Mucosa of rectum (tissue), 2 donors: ENCODE results near the gene IMPDH2.

Experiments used
- H3K27ac ChIP-seq, 2 donors: one replicate each; pipeline ENCODE4 v1.7.0; 2013; ENCODE audit warnings: inconsistent platforms in 2 of 2, low read depth in 2 of 2, low read length in 2 of 2
- H3K27me3 ChIP-seq, 2 donors: one replicate each; pipeline ENCODE4 v1.7.0; 2013; ENCODE audit warnings: low read length in 2 of 2; ENCODE audit not compliant: control insufficient read depth in 2 of 2, insufficient read depth in 2 of 2
- H3K36me3 ChIP-seq, 2 donors: one replicate each; pipeline ENCODE4 v1.7.0; 2013; ENCODE audit warnings: low read length in 2 of 2; ENCODE audit not compliant: control insufficient read depth in 2 of 2, insufficient read depth in 2 of 2
- H3K4me1 ChIP-seq, 2 donors: one replicate each; pipeline ENCODE4 v1.7.0; 2013; ENCODE audit warnings: low read length in 2 of 2, mild to moderate bottlenecking in 1 of 2; ENCODE audit not compliant: control insufficient read depth in 2 of 2, insufficient read depth in 2 of 2
- H3K4me3 ChIP-seq, 2 donors: one replicate each; pipeline ENCODE4 v1.7.0; 2013; ENCODE audit warnings: low read length in 2 of 2
- H3K9ac ChIP-seq, 2 donors: one replicate each; pipeline ENCODE4 v1.7.0; 2013; ENCODE audit warnings: low read length in 2 of 2, low read depth in 1 of 2, mild to moderate bottlenecking in 1 of 2
- H3K9me3 ChIP-seq, 2 donors: one replicate each; pipeline ENCODE4 v1.7.0; 2013; ENCODE audit warnings: low read length in 2 of 2; ENCODE audit not compliant: control insufficient read depth in 2 of 2
- donor health status: healthy.
- donor health status: Normal muscosa, but diverticular disease.

IMPDH2 gene

GRCh38 chr3:49021813-49022687 lies 7.1 kb downstream of the IMPDH2 start, which contains the start of gene NDUFAF3:
Gene NDUFAF3 (plus strand): TSS chr3:49022121. CDS start chr3:49022145, 24 bp downstream.
- Histone ChIP-seq H3K27me3 (no peaks in the 10 kb centered on the region), H3K4me3 (peak within 1 kb of the TSS; percentile 82 to 95), H3K27ac (peak within 1 kb of the TSS; percentile 100), H3K36me3 (peaks cover 29 to 37% of the 10 kb centered on the region in 2 donors), H3K9ac (peak within 1 kb of the TSS; percentile 96 to 99), H3K4me1 (peaks cover 25 to 35% of the 10 kb centered on the region in 2 donors), H3K9me3 (no peaks in the 10 kb centered on the region)

GRCh38 chr3:49021213-49021812 lies 7.9 kb downstream of the IMPDH2 start:
- H3K9ac ChIP-seq = peak overlapping the region; percentile 96 to 99
- peaks cover 25 to 33% of the 10 kb centered on the region in 2 donors for H3K36me3 ChIP-seq
- peaks cover 26 to 37% of the 10 kb centered on the region in 2 donors for H3K4me1 ChIP-seq
- H3K4me3 ChIP-seq = peak overlapping the region; percentile 82 to 95
- no peaks in the 10 kb centered on the region for H3K9me3 ChIP-seq
- peak overlapping the region; percentile 100 for H3K27ac ChIP-seq
- no peaks in the 10 kb centered on the region for H3K27me3 ChIP-seq

- peaks cover 28 to 33% of the 10 kb centered on the region in 2 donors for H3K36me3 ChIP-seq
- peaks cover 25 to 37% of the 10 kb centered on the region in 2 donors for H3K4me1 ChIP-seq
- no peaks in the 10 kb centered on the region for H3K27me3 ChIP-seq
- peak overlapping the region; percentile 96 to 99 for H3K9ac ChIP-seq
- H3K4me3 ChIP-seq = peak overlapping the region; percentile 82 to 95
- no peaks in the 10 kb centered on the region for H3K9me3 ChIP-seq
- peak overlapping the region; percentile 100 for H3K27ac ChIP-seq
These were observed 8.6 kb downstream of the IMPDH2 start for GRCh38 chr3:49020330-49021212.

DNA sequence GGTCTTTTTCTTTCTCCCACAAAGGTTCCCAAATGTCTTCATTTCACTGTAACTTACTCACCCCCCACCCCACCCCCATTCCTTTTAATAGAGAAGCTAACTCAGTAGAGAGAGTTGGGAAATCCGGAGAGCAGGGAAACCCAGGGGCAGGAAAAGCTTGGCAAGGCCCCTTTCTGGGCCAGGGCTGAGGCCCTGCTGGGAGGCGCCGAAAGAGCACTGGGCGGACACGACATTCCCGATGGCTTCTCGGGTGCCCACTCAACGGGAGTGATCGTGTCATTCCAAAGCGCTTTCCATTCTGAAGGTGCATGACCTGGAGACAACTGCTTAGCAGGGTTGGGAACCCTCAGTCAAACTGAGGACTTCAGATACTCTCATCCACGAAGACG lies 9.3 kb downstream of the IMPDH2 start:
- Histone ChIP-seq H3K4me1 (peaks cover 23 to 37% of the 10 kb centered on the region in 2 donors), H3K9me3 (no peaks in the 10 kb centered on the region), H3K36me3 (peaks cover 27 to 33% of the 10 kb centered on the region in 2 donors), H3K27me3 (no peaks in the 10 kb centered on the region), H3K27ac (peak overlapping the region; percentile 100), H3K9ac (peak overlapping the region; percentile 96 to 99), H3K4me3 (peak overlapping the region; percentile 82 to 95)

GRCh38 chr3:49018707-49019006 lies 10.5 kb downstream of the IMPDH2 start:
- no peaks in the 10 kb centered on the region for H3K9me3 ChIP-seq
- H3K9ac ChIP-seq = peak overlapping the region; percentile 81 to 99
- peaks cover 23 to 37% of the 10 kb centered on the region in 2 donors for H3K4me1 ChIP-seq
- H3K27ac ChIP-seq = peak overlapping the region; percentile 88 to 100
- no peaks in the 10 kb centered on the region for H3K27me3 ChIP-seq
- peaks cover 23 to 31% of the 10 kb centered on the region in 2 donors for H3K36me3 ChIP-seq
- peak overlapping the region; percentile 80 to 82 for H3K4me3 ChIP-seq

DNA sequence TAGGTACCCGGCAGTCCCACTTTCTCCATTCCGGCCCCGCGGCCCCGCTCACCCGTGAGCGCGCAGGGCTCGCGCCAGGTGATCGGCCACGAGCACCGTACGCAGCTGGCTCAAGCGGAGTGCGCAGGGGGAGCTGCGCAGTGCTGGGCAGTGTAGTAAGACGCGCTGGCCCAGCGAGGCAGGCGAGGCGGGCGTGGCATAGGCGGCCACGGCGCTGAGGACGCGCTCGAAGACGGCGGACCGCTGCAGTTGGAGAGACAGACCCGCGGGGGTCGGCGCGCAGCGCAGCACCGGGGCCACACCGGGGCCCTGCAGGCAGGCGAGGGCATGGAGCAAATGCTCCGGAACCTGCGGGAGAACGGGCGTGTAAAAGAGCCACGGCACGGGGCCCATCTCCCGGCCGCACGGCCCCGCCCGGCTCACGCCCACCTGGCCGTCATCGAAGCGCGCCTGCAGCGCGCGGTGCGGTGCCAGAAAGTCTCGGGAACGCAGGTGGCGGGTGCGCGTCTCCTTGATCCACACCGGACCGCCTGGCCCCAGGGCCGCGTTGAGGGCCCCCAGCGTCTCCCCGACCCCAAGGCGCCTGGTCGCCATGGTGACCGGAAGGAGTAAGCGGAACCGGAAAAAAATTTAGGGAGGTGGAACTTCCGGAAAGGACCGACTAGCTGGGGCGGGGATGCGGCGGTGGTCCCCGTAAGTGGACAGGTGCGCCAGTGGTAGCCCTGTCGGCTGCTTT lies 11.1 kb downstream of the IMPDH2 start, which contains the start of gene DALRD3:
TSS of gene DALRD3 (minus strand) at position 610 of the 736 bp plus-strand sequence. CDS start at position 594, 16 bp downstream.
- peak within 1 kb of the TSS; percentile 80 to 82 for H3K4me3 ChIP-seq
- peaks cover 28 to 37% of the 10 kb centered on the region in 2 donors for H3K36me3 ChIP-seq
- H3K4me1 ChIP-seq = peaks cover 21 to 40% of the 10 kb centered on the region in 2 donors
- H3K27ac ChIP-seq = peak within 1 kb of the TSS; percentile 100
- H3K27me3 ChIP-seq = no peaks in the 10 kb centered on the region
- H3K9me3 ChIP-seq = no peaks in the 10 kb centered on the region
- H3K9ac ChIP-seq = peak within 1 kb of the TSS; percentile 81 to 99

- peaks cover 14 to 33% of the 10 kb centered on the region in 2 donors for H3K4me1 ChIP-seq
- peaks cover 35 to 40% of the 10 kb centered on the region in 2 donors for H3K36me3 ChIP-seq
- H3K27ac ChIP-seq = peak overlapping the region; percentile 88 to 100
- H3K4me3 ChIP-seq = peak overlapping the region; percentile 80 to 82
- H3K9me3 ChIP-seq = no peaks in the 10 kb centered on the region
- H3K9ac ChIP-seq = peak overlapping the region; percentile 81 to 99
- no peaks in the 10 kb centered on the region for H3K27me3 ChIP-seq
These were observed 11.8 kb downstream of the IMPDH2 start for GRCh38 chr3:49017229-49017970.

DNA sequence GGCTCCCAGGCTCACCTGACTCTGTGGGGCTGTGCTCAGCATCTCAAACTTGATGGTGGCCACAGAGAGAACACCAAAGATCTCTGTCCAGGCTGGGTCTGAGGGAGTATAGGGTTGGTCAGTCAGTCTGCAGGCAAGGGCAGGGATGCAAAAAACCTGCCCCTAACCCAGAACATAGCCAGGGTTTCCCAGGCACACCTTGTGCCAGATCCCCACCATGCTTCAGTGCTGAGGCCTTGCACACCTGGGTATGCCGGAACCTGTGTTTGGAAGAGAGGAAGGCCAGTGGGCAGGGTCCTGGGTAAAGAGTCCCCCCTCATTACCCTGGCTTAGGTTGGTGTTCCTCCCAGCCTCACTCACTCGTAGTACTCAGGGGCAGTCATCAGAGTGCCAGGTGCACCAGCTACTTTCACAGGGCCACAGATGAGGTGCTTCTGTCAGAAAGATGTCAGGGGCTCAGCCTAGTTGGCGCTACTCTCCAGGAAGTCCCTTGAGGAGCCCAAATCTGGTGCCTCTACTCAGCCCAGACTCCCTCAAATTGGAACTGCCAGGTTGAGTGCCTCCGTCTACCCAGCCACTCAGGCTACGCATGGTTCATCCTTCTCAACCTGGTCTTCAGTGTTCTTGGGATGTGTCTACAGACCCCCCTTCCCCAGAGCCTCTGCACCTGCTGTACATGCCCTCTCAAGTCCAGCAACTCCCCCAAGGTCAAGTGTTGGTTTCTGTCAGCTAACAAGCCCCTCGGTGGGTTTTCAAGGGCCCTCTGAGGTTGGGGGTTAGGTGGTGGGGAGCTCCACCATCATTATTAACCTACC lies 12.6 kb downstream of the IMPDH2 start:
- Histone ChIP-seq H3K4me1 (peaks cover 14 to 32% of the 10 kb centered on the region in 2 donors), H3K27me3 (no peaks in the 10 kb centered on the region), H3K27ac (peak overlapping the region in 1 of 2 donors; percentile 88), H3K4me3 (no peak overlapping the region), H3K9me3 (no peaks in the 10 kb centered on the region), H3K36me3 (peaks cover 40 to 48% of the 10 kb centered on the region in 2 donors), H3K9ac (peak overlapping the region in 1 of 2 donors; percentile 14)
